ENCODE data around the gene TNNT3. TPM values are rescaled to one million over a fixed set of nuclear protein-coding genes. Genes with fewer than 3 reads are reported as not detected.
"Not testable (repeated sequence)": the region's sequence is repeated elsewhere in the genome, so short reads cannot be mapped to it uniquely, and the experiment has no call there.

The TNNT3 gene
- total RNA-seq = 428 TPM

GRCh38 chr11:1919391-1920127 is at the start of gene TNNT3:
Gene TNNT3, plus strand, starts transcription at chr11:1919703. Its CDS starts 3,172 bp downstream, at chr11:1922875.
- no peak for DNase-seq

GRCh38 chr11:1870326-1870696 is 49.2 kb upstream of the TNNT3 start:
- DNase-seq = no peak

- no peak for DNase-seq
These were observed 48.6 kb upstream of the TNNT3 start for GRCh38 chr11:1870721-1871466.

GRCh38 chr11:1871531-1871930 is 48.0 kb upstream of the TNNT3 start:
- no peak for DNase-seq

- DNase-seq = no peak
These were observed 47.1 kb upstream of the TNNT3 start for GRCh38 chr11:1872267-1872985.

- peak; percentile 31 for DNase-seq
These were observed 46.3 kb upstream of the TNNT3 start for GRCh38 chr11:1873048-1873812.

- DNase-seq = not testable (repeated sequence)
These were observed 45.7 kb upstream of the TNNT3 start for GRCh38 chr11:1873813-1874150.

- DNase-seq = not testable (repeated sequence)
These were observed 44.9 kb upstream of the TNNT3 start for GRCh38 chr11:1874441-1875092.

- DNase-seq = no peak
These were observed 44.2 kb upstream of the TNNT3 start for GRCh38 chr11:1875093-1875850.

- DNase-seq = not testable (repeated sequence)
These were observed 43.6 kb upstream of the TNNT3 start for GRCh38 chr11:1875851-1876301.

- DNase-seq = peak; percentile 82
These were observed 43.0 kb upstream of the TNNT3 start for GRCh38 chr11:1876361-1877063.

- peak; percentile 51 for DNase-seq
These were observed 42.0 kb upstream of the TNNT3 start for GRCh38 chr11:1877211-1878136.

- DNase-seq = peak; percentile 71
These were observed 41.1 kb upstream of the TNNT3 start for GRCh38 chr11:1878137-1879031.

- DNase-seq = no peak
These were observed 40.1 kb upstream of the TNNT3 start for GRCh38 chr11:1879342-1879940.

- peak; percentile 60 for DNase-seq
These were observed 39.4 kb upstream of the TNNT3 start for GRCh38 chr11:1879941-1880720.

GRCh38 chr11:1880746-1881441 is 38.6 kb upstream of the TNNT3 start:
- no peak for DNase-seq
